AG04449 (cell line): Measurements from ENCODE around the gene IGF2R.
"Not testable (repeated sequence)": the region's sequence is repeated elsewhere in the genome, so short reads cannot be mapped to it uniquely, and the experiment has no call there.

Experiments
- CTCF ChIA-PET: fragments of 350-600 bp; formaldehyde crosslinking; extraction: SDS; loops from one replicate; lab custom pipeline; 2021; ENCODE audit warnings: antibody characterized with exemption; lab: Yijun Ruan, JAX
- POLR2A ChIA-PET: fragments of 400-600, 350-600 bp; formaldehyde crosslinking; extraction: SDS; loops from one replicate; lab custom pipeline; 2020; ENCODE audit warnings: antibody characterized with exemption, inconsistent platforms; lab: Yijun Ruan, JAX
- DNase-seq: peaks from one replicate; pipeline ENCODE4 v3.0.0-alpha.2; 2010; ENCODE audit warnings: low read depth, low spot score
- H3K4me3 ChIP-seq: 2 replicates; pipeline ENCODE4 v1.5.1; 2011; ENCODE audit warnings: low read depth, mild to moderate bottlenecking, control low read depth, low read length
- TF ChIP-seq, protein P1 (sequence below): IDR thresholded peaks from one replicate; pipeline ENCODE4 v1.5.1; 2011; ENCODE audit warnings: mild to moderate bottlenecking, moderate library complexity, low read length, control low read depth, inconsistent platforms; ENCODE audit not compliant: insufficient read depth; ENCODE audit errors: missing control alignments

IGF2R gene

DNA sequence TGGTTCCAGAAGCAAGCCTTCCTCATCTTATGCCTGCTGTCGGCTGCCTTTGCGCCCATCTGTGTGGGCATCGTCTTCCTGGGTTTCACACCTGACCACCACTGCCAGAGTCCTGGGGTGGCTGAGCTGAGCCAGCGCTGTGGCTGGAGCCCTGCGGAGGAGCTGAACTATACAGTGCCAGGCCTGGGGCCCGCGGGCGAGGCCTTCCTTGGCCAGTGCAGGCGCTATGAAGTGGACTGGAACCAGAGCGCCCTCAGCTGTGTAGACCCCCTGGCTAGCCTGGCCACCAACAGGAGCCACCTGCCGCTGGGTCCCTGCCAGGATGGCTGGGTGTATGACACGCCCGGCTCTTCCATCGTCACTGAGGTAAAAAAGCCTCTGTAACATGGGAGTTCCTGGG, 153.1 kb downstream of the IGF2R start:
- H3K4me3 ChIP-seq = no peak overlapping the region
- POLR2A ChIA-PET = no interaction called here
- TF ChIP-seq, protein P1, sequence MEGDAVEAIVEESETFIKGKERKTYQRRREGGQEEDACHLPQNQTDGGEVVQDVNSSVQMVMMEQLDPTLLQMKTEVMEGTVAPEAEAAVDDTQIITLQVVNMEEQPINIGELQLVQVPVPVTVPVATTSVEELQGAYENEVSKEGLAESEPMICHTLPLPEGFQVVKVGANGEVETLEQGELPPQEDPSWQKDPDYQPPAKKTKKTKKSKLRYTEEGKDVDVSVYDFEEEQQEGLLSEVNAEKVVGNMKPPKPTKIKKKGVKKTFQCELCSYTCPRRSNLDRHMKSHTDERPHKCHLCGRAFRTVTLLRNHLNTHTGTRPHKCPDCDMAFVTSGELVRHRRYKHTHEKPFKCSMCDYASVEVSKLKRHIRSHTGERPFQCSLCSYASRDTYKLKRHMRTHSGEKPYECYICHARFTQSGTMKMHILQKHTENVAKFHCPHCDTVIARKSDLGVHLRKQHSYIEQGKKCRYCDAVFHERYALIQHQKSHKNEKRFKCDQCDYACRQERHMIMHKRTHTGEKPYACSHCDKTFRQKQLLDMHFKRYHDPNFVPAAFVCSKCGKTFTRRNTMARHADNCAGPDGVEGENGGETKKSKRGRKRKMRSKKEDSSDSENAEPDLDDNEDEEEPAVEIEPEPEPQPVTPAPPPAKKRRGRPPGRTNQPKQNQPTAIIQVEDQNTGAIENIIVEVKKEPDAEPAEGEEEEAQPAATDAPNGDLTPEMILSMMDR = no peak
- CTCF ChIA-PET = interaction anchor here (1.2 to 2.8 kb wide), 3 partner anchors 17 to 34 kb away, joined by 3 to 12 read pairs (median 5); no protein-coding TSS in a partner anchor
- no peak for DNase-seq

GRCh38 chr6:160122744-160123143, 153.9 kb downstream of the IGF2R start:
- TF ChIP-seq, protein P1 = no peak
- POLR2A ChIA-PET = no interaction called here
- CTCF ChIA-PET = interaction anchor here (1.2 to 1.8 kb wide), 3 partner anchors 16 to 34 kb away, joined by 3 to 5 read pairs (median 5); no protein-coding TSS in a partner anchor
- DNase-seq = no peak
- H3K4me3 ChIP-seq = no peak overlapping the region

DNA sequence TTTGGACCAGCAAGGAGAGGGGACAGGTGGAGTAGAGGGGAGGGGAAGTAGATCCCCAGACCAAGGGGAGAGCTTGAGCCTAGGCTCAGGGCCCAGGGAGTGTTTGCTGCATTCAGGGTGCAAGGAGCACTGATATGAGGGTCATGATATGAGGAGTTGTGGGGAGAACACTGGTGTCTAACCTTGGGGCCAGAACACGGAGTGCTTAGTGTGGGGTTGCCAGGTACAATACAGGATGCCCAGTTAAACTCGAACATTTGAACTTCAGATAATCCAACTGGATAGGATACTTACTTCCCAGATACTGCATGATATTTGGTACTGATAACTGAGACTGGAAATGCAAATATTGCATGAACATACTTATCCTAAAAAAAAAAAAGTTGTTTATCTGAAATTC, 155.1 kb downstream of the IGF2R start:
- ChIA-PET CTCF (interaction anchor here (1.7 to 1.8 kb wide), 2 partner anchors 14 to 35 kb away, joined by 4 to 5 read pairs; no protein-coding TSS in a partner anchor), POLR2A (no interaction called here)
- DNase-seq = no peak
- TF ChIP-seq, protein P1 = no peak
- no peak overlapping the region for H3K4me3 ChIP-seq

GRCh38 chr6:160124605-160125004, 155.7 kb downstream of the IGF2R start:
- TF ChIP-seq, protein P1 = no peak
- DNase-seq = no peak
- no peak overlapping the region for H3K4me3 ChIP-seq
- ChIA-PET CTCF (interaction anchor here (1.7 to 1.8 kb wide), 2 partner anchors 14 to 36 kb away, joined by 4 to 5 read pairs; no protein-coding TSS in a partner anchor), POLR2A (no interaction called here)

- H3K4me3 ChIP-seq, POLR2A ChIA-PET, DNase-seq: not testable (repeated sequence)
- CTCF ChIA-PET = interaction anchor here (1.7 kb wide), 1 partner anchor 13 kb away, joined by 4 read pairs; no protein-coding TSS in a partner anchor
Measured at GRCh38 chr6:160125105-160125504, 156.2 kb downstream of the IGF2R start.

DNA sequence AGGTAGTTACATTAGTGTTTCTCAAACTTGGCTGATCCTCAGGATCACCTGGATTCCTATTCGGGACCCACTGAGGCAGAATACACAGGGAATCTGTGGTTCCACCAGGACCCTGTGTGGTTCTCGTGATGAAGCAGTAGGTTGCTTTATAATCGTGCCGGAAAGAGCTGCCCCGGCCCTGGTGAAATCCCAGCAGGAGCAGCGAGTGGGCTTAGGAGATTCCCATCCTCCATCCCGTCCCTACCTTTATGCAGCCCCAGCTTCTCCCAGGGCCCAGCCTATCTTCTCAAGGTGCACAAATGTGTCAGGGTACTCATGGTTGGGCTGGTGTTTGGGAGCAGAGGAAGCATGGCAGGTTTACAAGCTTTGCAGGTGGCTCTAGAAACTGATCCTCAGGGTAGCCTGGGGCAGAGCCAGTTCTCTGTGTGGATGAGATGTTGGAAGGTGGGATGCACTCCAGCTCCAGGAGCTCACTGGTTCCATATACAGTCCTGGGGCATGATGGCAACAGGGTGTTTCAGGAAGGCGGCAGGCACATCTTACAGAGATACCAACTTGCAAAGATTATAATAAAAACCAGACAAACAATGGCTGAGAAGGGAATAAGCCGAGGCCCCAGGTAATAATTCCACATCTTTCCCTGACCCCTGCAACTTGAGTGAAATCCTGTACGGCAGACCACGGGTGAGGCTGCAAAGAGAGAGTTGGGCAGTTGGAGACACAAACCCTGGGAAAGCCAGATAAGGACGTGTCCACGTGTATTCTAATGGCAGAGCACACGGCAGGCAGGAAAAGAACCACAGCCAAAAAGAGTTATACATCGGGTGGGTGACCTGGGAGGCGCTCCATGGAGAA, 158.6 kb downstream of the IGF2R start:
- CTCF ChIA-PET = interaction anchor here (0.7 to 3.3 kb wide), 3 partner anchors 10 to 406 kb away, joined by 3 to 19 read pairs (median 3); no protein-coding TSS in a partner anchor
- TF ChIP-seq, protein P1 = no peak
- H3K4me3 ChIP-seq = no peak overlapping the region
- no peak for DNase-seq
- POLR2A ChIA-PET = no interaction called here
